Activated CD4-positive, alpha-beta T cell treated with anti-CD3 and anti-CD28 coated beads, Interleukin-2, amount 50 U/mL, for 4 hours (primary cell): ENCODE data around the gene ATF5.

Experiments
- DNase-seq, 2 experiments: peaks; one replicate each; pipeline ENCODE4 v3.0.0-alpha.2; 2020

Gene ATF5

DNA sequence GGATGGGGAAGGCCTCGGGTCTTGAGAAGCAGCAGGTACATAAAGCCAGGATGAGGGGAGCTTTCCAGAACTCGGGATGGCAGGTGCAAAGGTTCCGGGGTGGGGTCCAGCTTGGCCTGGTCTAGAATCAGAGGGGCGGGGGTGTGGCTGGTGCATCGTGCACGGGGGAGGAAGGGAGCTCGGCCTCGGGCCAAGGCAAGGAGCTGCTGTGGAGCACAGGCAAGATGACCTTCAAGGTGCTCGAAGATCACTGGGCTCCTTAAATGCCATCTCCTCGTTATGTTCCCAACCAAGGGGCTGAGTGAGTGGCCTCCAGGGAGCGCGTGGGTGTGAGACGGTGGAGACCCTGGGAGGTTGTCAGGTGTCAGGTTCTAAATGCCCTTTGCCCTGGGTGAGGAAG, 48.1 kb downstream of the ATF5 start:
- DNase-seq, result no peak

DNA sequence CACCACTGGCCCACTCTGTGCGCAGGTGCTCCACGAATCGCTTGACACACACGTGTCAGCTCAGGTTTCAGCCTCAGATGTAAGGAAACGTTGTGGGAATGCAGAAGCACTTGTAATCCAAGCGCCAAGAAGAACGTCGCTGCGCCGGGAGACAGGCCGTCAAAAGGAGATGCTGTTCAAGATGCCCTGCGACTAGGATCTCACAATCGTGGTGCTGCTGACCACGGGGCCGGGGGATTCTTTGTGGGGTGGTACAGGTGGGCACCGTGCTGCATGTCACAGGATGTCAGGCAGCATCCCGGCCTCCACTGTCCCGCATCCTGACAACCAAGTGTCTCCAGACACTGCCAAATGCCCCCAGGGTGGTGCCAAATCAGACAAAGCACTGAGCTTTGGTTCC, 48.9 kb downstream of the ATF5 start:
- DNase-seq, result no peak

DNA sequence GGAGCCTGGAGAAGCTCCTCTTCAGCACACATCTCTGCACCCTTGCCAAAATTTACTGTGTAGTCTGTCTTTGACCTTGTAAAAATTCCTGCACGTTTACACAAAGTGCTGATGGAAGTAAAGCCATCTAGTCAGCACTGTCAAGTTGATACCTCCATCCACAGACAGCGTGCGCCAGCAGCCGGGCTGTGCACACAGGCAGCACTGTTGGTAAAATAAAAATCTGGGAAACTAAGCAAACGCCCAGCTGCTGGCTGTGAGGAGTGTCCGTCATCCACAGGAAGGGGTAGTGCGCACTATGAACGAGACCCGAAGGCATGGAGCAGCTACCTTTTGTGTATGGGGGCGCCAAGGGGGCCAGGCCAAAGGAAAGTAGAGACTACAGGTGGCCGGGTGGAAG, 49.3 kb downstream of the ATF5 start:
- DNase-seq, result no peak

DNA sequence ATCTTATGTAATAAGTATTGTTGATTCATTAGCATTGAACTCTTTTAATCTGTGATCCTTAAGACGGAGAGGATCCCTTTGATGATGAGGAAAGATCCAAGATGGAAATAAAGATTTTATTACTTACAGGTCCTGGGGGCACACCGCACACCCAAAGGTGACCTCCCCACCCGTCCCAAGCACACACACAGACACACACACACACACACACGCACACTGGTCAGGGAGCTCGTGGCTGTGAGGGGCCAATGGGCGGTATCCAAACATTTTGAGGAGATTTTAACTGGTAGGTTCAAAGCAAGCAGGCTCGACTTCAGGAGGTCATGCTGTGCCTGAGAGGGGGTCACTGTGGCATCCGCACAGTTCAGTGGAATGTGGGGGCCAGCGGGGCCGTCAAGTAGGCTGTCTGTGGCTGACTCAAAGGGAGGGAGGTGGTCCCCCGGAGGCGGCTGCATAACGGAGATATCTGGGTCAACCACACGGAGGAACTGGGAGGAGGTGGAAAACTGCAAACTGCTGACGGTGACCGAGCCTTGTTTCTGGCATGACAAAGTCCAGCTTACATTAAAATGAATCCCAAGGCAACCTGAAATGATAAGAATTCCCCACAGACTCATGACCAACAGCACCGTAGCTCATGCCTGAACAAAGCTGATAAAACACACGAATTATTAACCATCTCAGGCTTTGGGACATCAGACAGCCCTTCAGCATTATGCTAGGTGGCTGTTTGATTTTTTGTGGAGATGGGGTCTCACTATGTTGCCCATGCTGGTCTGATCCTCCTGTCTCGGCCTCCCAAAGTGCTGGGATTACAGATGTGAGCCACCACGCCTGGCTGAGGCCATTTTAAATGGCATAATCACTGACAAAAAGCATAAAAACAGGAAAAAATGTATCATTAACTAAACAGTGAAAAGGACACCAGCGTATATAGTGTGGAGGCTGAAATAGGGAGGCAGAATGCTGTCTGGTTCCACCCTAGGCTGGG, 52.9 kb downstream of the ATF5 start:
- DNase-seq, result no peak
